NK-92 treated with Interleukin-12 subunit alpha and Interleukin-12 subunit beta, amount 100 ng/mL, for 24 hours (cell line): ENCODE data around the gene LFNG.
A peak's percentile ranks its signal among the peaks of the same experiment; 100 is the strongest.
"Not testable (repeated sequence)": the region's sequence is repeated elsewhere in the genome, so short reads cannot be mapped to it uniquely, and the experiment has no call there.

ENCODE experiments used
- DNase-seq: peaks from one replicate; lab custom pipeline; 2025; lab: John Stamatoyannopoulos, UW

LFNG gene

GRCh38 chr7:2545746-2546425 is 26.3 kb downstream of the LFNG start:
- DNase-seq = no peak

- DNase-seq = no peak
These were observed 27.4 kb downstream of the LFNG start for GRCh38 chr7:2546776-2547586.

- DNase-seq = no peak
These were observed 31.8 kb downstream of the LFNG start for GRCh38 chr7:2551418-2551817.

GRCh38 chr7:2553108-2553507 is 33.5 kb downstream of the LFNG start:
- no peak for DNase-seq

GRCh38 chr7:2553831-2554581 is 34.4 kb downstream of the LFNG start:
- DNase-seq = no peak

GRCh38 chr7:2554661-2555111 is 35.1 kb downstream of the LFNG start:
- no peak for DNase-seq

- peak; percentile 87 for DNase-seq
These were observed 35.8 kb downstream of the LFNG start, which contains the start of gene BRAT1 for GRCh38 chr7:2555121-2556052. TSS of gene BRAT1 (minus strand) at chr7:2555524. CDS start at chr7:2554431, 1,093 bp downstream.

GRCh38 chr7:2558629-2559282 is 39.2 kb downstream of the LFNG start, which contains the start of gene IQCE:
TSS of gene IQCE (plus strand) at chr7:2558979. CDS start at chr7:2559182, 203 bp downstream.
- DNase-seq = peak; percentile 81

- no peak for DNase-seq
These were observed 39.8 kb downstream of the LFNG start for GRCh38 chr7:2559283-2559950.

- DNase-seq = not testable (repeated sequence)
These were observed 44.4 kb downstream of the LFNG start for GRCh38 chr7:2563955-2564354.

- no peak for DNase-seq
These were observed 45.5 kb downstream of the LFNG start for GRCh38 chr7:2564970-2565540.

- DNase-seq = no peak
These were observed 46.8 kb downstream of the LFNG start for GRCh38 chr7:2566348-2566889.

- no peak for DNase-seq
These were observed 47.5 kb downstream of the LFNG start for GRCh38 chr7:2566890-2567678.

- DNase-seq = no peak
These were observed 48.2 kb downstream of the LFNG start for GRCh38 chr7:2567679-2568278.

- DNase-seq = no peak
These were observed 49.1 kb downstream of the LFNG start for GRCh38 chr7:2568521-2569223.

- no peak for DNase-seq
These were observed 49.8 kb downstream of the LFNG start for GRCh38 chr7:2569421-2569820.

GRCh38 chr7:2570021-2570420 is 50.4 kb downstream of the LFNG start:
- no peak for DNase-seq

GRCh38 chr7:2571409-2571808 is 51.8 kb downstream of the LFNG start:
- DNase-seq = no peak
